Measurements from ENCODE around the gene ILF3.

GRCh38 chr19:10653732-10654609, at the start of gene ILF3:
- peak in 1 of 3 experiments; percentile 25 for TF ChIP-seq CTCF (IDR thresholded peaks at IDR 0.05)
- peak; percentile 92 for TF ChIP-seq POLR2A (IDR thresholded peaks at IDR 0.05)
